GM10847 (cell line): Measurements from ENCODE around the gene A4GALT.

ENCODE experiments used
- POLR2A ChIP-seq: IDR thresholded peaks from 2 replicates; pipeline ENCODE4 v1.6.1; 2011; ENCODE audit not compliant: insufficient read length; ENCODE audit errors: extremely low read depth

A4GALT gene

DNA sequence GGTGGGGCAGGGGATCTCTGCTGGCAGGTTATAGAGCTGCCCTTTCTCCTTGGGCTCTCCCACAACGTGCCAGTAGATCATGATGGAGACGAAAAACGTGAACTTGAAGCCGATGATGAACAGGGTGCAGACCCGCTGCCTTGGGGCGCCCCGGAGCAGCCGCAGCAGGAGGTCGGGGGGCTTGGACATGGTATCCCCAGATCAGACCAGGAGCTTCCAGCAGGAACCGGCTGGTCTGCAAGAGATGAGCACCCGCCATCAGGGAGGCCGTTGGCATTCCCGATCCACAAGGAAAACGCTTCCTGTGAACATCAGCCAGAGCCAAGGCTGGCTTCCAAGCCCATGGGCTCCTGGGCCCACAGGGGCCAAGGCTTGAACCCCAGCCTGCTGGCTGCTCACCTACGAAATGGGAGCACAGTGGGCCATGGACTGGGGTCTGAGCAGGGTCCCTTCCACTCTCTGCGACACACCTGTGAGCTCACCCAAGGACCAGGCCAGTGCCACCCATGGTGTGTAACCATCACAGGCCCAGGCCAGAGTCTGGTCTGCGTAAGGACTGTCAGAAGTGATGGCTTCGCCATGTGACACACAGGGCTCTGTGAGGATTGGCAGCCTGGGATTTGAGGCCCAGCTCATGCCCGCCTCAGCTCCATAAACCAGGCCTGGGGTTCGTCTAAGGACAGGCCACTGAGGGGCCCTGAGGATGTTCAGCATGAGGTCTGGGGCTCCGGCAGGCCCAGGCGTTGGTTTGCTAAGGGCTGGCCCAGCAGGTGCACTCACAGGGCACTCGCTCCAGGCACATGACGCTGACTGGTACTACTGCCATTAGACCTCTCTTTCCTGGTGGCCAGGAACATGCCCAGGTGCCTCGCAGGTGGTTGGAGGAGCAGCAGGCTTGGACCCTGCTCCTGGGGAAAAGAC is 26.6 kb downstream of the A4GALT start:
- TF ChIP-seq POLR2A: no peak

DNA sequence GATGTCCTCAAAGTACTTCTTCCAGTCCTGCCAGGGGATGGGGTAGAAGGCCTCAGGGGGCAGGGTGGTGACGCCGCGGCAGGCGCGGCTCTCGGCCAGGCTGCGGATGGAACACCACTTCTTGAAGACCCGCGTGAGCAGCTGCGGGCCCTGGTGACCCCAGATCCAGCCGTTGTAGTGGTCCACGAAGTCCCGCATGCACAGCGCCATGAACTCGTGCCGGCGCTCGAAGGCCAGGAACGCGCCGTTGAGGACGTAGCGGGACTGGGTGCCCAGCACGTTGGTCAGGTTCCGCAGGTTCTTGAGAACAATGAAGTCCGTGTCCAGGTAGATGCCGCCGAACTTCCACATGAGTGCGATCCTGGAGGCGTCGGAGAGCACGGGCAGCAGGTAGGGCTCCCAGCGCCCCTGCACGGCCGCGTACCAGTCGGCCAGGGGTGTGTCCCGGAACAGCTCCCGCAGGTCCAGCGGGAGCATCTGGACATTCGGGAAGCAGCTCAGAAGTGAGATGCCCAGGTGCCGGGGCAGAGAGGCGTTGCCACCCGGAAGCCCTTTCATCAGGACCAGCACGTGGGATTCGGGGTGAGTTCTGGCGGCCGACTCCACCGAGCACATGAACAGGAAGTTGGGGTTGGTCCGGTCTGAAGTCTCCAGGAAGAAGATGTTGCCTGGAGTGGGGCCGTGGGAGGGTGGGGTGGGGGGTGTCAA is 27.5 kb downstream of the A4GALT start:
- TF ChIP-seq POLR2A: no peak

DNA sequence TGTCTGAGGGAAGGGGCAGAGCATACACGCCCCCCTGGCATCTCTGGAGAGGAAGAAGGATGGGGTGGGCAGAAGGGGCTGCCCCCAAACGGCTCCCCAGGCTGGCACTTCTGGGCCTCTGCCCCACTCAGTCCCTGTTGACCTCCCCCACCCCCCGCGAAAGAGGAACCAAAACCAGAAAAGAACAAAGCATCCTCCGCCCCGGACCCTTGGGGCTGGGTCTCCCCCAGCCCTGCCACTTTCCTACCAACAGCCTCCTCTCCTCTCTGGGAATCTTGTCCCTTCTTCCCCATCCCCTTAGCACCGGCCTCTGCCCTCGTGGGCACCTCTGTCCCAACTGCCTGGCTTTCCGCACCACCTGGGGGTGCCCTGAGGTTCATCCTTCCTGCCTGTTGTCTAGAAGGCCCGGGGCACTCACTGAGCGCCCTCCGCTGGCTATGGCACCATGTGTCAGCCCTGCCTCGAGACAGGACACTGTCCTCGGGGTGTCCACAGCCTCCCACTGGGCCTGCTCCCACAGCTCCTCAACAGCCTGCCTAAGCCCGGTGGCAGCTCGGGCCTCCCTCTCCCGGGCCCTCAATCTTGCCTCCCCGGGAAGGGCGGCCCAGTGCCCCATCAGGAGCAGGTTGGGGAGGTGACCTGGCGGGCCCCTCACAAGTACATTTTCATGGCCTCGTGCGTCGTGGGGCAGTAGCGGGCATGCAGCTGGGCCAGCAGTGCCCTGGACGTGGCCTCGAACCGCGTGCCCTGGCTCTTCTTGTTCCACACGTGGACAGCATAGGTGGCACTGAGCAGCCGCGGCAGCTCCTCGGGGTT is 28.2 kb downstream of the A4GALT start:
- no peak for TF ChIP-seq POLR2A

DNA sequence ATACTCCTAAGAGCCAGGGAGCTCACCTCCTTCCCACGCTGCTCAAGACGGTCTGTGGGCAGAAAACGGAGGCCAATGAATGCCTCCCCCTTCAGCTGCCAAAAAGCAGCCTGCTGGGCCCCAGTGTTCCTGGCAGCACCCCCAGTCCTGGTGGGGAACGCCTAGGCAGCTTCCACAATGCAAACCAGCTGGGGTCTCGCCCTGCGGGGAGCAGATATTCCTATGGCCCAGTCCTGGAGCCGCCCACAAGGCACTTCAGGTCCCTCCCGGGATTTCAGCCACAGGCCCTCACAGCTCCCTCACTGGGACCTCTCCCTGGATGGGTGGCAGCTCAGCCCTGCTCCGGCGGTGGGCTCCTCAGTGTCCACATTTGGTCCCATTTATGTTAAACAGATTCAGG is 29.2 kb downstream of the A4GALT start:
- no peak for TF ChIP-seq POLR2A

DNA sequence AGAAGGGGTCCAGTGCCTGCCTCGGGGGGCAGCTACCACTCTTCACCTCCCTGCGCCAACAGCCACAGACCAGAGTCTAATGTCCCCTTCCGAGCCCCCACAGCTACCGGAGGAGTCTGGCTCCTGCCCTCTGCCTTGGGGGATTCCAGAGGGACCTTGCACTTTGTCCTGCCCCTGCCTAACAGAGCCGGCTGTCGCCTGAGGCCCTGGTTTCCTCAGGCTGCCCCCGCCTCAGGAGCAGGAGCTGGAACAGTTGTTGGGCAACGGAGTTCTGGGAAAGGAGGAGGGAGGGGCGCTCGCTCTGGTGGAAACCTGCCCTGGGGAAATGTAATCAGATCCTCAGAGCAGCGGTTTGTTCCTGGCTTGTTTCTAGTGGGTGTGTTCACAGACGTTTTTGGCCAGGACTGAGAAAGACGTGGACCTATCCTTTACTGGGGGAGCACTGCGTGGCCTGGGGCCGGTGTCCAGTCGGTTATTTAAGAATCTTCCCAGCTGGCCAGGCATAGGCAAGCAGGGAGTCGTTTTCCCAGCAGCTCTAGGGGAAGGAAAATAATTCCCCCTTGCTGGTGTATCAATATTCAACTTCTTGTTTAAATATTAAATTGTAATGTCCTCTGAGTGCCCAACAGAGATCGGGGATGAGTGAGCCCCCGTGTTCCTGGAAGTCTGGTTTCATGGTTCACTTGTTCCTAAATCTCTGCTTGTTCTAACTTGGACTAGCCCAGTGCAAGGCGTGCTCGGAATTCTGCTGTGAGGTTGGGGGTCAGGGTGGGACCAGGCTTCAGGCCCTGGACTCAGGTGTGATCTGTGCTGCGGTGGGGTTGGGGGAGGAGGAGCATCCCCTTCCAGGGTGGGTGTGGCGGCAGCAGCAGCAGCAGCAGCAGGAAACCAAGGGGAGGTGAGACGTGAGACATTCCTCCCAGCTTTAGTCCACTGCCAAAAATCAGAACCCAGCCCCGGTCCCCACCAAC is 32.1 kb downstream of the A4GALT start:
- no peak for TF ChIP-seq POLR2A

DNA sequence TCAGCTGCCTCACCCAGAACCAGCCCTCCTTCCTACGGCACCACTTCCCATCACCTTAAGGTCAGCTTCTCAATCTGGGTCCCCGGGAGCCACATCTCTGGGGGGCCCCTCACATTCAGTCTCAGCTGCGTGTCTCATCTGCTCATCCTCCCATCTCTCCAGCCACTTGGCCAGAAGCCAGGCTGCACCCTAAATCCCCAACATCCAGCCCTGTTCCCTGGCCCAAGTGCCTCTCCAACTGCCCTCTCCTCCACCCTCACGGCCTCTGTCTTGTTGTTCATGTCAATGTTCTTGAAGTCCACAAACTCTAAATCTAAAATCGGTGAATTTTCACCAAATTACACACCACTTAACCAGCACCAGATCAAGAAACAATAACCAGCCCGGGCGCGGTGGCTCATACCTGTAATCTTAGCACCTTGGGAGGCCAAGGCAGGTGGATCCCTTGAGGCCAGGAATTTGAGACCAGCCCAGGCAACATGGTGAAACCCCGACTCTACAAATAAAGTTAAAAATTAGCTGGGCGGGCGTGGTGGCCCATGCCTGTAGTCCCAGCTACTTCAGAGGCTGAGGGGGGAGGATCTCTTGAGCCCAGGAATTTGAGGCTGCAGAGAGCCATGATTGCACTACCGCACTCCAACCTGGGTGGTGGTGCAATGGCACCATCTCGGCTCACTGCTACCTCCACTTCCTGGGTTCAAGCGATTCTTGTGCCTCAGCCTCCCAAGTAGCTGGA is 33.7 kb downstream of the A4GALT start:
- no peak for TF ChIP-seq POLR2A

DNA sequence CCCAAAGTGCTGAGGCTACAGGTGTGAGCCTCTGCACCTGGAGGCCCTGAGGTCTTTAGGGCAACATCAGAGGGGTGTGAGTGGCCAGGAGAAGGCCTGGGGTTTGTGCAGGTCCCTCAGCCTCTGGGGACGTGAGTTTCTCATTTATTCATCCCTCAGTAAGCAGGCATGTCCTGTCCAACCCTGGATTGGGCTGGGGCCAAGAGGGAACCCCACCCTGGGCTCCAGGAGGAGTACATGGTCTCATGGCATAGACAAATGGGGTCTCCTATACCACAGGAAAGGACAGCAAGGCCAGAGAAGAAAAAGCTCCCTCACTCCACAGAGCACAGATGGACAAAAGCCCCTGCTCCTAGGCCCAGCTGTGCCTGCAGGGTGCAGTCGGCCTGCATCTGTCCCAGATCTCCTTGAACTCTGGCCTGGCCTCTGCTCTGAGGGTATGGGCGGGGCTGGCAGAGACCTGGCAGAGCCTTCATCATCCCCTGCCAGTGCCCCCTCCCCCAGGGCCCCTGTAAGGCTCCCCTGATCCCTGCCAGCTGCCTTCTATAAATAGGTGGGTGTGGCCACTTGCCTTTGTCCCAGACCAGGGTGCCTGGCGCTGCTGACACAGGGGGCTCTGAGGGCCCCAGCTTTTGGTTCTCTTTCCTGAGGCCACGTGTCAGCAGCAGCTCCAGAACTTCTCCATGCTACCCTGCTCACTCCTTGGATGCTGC is 34.6 kb downstream of the A4GALT start:
- TF ChIP-seq POLR2A: no peak

DNA sequence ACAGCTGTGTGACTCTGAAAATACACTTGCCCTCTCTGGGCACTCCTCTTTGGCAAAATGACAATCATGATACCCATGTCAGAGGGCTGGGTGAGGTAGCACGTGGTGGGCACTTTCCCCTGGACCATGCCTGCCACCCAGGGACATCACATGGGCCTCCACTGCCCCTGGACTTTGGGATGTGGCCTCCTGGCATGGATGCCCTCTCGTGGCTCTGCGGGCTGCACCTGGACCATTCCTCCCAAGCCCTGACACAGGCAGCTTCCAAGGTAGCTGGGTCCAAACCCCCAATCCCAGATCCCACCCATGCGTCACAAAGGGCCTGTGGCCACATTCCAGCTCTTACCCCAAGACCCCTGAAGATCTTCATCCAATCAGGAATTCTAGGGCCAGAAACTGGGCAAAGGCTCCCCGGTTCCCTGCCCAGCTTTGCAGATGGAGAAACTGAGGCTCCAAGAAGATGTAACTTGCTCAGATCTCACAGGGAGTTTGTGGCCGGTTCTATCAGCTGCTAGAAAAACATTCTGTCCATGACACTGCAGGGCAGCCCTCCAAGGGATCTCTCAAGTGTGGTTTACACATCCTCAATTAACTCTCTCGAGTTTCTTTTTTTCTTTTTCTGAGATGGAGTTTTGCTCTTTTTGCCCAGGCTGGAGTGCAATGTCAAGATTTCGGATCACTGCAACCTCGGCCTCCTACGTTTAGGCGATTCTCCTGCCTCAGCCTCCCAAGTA is 36.0 kb downstream of the A4GALT start:
- TF ChIP-seq POLR2A: no peak

DNA sequence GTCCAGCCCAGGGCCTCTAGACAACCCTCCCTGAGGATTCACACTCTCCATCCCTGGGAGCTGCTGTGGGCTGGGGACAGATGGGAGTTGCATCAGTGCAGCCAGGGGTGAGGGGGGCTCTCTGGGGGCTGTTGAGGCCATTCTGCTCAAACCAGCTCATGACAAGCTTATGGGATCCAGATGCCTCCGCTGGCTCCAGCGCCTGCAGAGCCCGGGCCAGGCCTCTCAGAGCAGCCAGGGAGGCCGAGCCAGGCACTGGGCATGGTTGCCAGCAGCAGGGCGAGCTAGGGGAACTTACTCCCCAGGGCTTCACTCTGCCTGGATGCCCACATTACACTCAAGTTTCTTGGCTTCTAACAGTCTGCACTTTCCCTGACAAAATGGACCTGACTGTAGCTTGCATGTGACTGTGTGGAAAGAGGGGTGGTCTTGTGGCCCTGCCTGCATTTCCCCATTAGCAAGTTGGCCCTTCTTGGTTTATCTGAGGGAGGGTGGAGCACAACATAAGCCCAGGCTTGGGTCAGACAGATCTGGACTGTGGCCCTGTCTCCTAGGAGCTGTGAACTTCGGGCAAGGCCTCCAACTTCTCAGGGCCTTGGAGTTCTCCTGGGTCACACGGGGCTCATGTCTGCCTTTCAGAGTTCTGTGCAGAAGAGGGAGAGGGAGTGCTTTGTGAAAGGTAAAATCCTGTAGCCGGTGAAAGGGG is 36.9 kb downstream of the A4GALT start:
- no peak for TF ChIP-seq POLR2A

DNA sequence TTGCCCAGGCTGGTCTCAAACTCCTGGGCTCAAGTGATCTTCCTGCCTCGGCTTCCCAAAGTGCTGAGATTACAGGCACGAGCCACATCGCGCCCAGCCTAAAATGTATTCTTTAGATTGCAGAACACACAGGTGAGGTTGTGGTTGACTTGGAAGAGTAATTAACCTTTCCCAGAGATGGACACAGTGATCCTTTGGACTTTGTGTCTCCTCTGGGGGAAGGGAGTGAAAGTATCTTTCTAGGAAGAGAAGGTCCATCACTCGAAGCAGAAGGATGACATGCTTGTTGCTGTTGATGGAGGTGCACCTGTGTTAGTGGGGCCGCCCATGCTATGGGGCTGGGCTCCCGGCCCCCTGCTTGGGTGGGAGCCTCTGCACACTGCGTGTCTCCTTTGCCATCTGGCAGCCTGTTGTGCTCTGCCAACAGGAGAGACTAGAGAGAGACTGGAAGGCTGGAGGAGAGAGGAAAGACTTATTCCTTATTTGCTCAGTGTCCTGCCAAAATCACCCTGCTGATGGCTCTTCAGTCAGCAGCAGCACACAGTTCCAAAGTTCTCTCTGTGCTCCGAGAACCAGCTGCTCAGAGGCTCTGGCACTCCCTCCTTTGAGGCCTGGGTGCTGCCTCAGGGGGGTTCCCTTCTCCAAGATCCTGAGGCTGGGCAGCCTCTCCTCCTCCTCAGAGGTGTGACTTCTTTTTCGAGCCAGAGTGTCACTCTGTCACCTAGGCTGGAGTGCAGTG is 38.4 kb downstream of the A4GALT start:
- TF ChIP-seq POLR2A: no peak

DNA sequence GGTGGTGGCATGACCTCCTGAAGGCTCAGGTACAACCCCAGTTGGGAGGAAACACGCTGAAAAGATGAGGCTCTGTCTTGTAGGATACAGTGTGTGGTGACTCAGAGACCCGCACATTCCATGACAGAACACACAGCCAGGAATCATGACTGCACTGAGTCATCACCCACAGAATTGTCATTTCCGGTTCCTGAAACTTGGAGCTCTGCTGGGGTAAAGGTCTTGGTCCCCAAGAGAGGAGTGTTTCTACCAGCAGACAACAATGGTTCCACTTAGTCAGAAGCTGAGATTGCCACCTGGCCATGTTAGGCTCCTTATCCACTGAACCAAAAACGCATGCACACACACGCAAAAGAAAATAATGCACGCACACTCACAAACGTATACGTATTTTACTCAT is 40.0 kb downstream of the A4GALT start:
- TF ChIP-seq POLR2A: no peak

DNA sequence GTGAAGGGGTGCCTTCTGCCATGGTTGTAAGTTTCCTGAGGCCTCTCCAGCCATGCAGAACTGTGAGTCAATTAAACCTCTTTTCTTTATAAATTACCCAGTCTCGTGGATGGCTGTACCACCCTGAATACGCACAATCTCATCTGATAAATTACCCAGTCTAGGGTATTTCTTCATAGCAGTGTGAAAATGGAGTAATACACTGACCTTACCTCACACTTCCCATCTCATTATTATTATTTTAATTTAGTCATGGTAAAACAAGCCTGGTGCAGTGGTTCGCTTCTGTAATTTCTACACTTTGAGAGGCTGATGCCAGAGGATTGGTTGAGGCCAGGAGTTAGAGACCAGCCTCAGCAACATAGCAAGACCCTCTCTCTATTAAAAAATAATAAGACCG is 41.0 kb downstream of the A4GALT start:
- TF ChIP-seq POLR2A: no peak
